GM18868 (cell line): ENCODE measurements around the gene POLR1C.
"Not testable (repeated sequence)": the region's sequence is repeated elsewhere in the genome, so short reads cannot be mapped to it uniquely, and the experiment has no call there.

Source experiments
- ATAC-seq: cut with Tn5 transposase; IDR thresholded peaks from one replicate; pipeline ENCODE4 v1.9.1; 2021; ENCODE audit warnings: mild to moderate bottlenecking, moderate library complexity; ENCODE audit not compliant: unreplicated experiment

Gene POLR1C

DNA sequence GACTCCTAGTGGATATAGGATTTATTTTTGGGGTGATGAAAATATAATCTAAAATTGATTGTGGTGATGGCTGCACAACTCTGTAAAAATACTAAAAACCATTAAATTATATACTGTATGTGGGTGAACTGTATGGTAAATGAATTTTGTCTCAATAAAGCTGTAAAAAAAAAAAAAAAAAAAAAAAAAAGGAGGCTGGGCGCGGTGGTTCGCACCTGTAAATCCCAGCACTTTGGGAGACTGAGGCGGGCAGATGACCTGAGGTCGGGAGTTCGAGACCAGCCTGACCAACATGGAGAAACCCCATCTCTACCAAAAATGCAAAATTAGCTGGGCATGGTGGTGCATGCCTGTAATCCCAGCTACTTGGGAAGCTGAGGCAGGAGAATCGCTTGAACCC is 40.7 kb downstream of the POLR1C start:
- ATAC-seq = not testable (repeated sequence)

DNA sequence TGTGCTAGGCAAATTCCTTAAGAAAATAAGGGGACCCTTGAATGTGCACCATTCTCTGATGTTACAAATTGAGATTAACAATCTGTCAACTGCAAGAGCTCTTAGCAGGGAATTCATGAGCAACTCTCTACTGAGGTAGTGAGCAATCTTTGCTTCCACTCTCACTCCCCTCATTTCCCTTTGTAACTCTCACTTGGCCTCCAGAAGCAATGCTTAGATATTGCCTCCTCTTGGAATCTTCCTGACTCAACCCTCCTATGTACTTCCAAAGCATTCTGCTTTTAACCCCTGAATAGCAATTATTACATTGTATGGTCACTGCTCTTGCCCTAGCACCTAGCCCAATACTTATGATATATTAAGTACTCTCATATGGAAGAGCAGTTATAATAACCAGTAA is 42.4 kb downstream of the POLR1C start:
- ATAC-seq = no peak

DNA sequence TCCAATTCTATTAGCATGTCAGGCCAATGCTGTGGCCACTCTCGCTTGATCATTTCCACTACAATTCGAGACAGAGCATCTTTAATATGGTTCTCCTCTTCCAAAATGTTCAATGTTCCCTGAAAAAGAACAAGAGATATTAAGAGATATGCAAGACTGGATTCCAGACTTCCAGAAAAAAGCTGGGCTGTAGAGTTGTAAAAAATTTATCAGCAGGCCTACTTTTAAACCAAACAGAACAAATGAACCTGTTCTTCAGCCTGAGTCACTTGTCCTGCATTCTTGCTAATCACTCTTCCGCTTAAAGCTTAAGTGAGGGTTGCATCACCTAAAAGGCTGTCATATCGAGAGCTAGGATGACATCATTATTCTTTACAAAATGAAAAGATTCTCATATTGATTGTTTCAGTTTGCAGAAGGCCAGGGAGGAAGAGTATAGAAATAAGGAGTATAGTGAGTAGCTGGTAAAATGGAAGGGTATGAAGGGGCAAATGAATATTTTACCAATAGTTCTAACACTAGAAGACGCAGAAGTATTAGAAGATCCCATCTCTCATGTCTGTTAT is 54.1 kb downstream of the POLR1C start:
- ATAC-seq = no peak
